ENCODE measurements around the gene ADORA1.

ADORA1 gene

DNA sequence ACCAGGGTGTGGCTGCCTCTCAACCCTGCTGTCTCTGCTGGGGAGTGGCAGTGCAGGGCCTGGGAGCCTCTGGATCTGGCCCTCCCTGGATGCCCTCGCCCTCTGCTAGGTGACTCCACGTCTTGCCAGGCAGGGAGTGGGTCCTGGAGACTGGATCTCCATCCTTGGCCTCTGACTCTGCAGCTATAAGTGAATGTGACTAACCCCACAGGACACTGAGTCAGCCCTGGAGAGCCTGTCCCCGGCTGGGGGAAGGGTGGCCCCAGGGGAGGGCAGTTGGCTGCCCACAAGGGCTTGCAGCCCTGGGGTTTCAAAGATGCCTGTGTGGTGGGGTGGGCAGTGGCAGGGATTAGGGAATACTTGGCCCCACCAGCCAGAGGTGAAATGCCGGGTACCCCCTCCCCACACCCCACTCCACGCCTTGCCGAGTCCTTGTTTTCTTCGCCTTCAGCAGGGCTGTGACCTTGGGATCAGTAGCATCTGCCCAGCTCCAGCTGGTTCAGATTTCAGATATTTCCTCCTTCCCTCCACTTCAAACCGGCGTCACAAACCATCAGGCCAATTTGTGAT is 50.0 kb downstream of the ADORA1 start:
- peak; percentile 36; the same call in 1 of the 2 replicates for TF ChIP-seq POLR2A (IDR thresholded peaks at IDR 0.05; ENCODE audit: low read depth, low read length)
- DNase-seq (ENCODE audit: insufficient read length, low spot score): peak; percentile 91
- FAIRE-seq: no peak

DNA sequence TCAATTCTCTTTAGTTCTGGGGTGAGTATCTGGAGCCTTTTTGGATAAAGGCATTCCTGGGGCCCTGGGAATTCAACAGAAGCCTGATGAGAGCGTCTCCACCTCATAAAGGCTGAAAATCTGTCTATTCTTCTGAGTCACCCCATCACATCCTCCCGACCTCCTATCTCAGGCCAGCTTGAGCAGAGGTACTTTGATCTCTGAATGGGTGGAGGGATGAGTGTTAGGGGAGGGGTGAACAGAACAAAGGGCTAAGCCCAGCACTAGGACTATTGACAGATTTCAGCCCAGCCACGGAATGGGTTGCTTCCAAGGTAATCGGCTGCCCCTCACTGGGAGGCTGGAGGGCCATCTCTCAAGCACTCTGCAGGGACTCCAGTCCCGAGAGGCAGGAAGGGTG is 50.6 kb downstream of the ADORA1 start:
- no peak for TF ChIP-seq POLR2A (IDR thresholded peaks at IDR 0.05; ENCODE audit: low read depth, low read length)
- DNase-seq (ENCODE audit: insufficient read length, low spot score): peak; percentile 53
- FAIRE-seq: no peak

DNA sequence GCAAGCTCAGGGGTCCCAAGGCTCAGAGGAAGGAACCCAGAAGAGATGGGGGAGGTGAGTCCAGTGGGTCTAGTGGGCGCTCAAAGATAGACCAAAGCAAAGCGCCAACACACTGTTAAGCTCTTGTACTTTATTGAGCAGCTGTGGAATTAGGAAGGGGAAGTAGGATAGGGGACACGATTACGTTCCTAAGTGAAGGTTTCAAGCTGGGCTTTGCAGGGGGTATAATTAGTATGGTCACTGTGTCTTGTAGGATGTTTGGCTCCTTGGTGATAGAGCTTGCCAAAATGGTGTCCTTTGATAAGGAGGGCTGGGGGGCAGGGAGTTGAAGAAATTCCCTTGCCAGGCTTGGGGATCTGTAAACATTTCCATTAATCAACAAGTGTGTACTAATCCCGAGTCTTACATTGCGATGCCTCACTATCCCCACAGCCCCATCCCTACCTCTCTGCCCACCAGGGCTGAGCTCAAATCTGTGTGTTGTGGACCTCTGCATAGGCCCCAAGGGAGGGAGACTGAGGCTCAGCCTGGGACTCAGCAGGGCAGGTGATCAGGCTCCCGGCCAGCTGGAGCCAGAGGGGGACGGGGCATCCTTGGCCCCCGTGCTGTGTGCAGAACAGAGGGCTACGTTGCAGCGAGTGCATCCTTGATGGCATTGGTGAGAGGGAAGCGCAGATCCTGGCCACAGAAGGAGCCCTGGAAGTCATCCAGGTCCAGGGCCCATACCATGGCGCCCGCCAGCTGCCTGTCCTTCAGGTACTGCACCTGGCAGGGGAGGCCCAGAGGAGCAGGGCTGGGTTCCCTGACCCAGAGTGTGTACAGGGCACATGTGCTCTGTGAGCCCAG is 51.5 kb downstream of the ADORA1 start:
- no peak for TF ChIP-seq POLR2A (IDR thresholded peaks at IDR 0.05; ENCODE audit: low read depth, low read length)
- DNase-seq (ENCODE audit: insufficient read length, low spot score): no peak
- no peak for FAIRE-seq

DNA sequence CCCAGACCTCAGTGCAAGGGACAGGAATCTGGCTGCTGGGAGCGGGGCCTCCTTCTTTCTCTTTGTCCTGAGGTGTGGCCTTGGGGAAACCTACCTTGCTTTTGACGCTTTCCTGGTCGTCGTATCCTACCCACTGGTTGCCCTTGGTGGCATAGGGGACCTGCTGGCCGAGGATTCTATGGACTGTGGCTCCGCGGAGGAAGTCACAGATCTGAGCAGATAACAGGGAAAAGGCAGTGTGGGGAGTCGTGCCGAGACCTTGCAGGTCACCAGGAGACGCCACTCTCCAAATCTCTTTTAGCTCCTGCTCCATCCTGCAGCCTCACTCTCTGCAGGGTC is 52.1 kb downstream of the ADORA1 start:
- TF ChIP-seq POLR2A (IDR thresholded peaks at IDR 0.05; ENCODE audit: low read depth, low read length): no peak
- FAIRE-seq: no peak
- DNase-seq (ENCODE audit: insufficient read length, low spot score): no peak

DNA sequence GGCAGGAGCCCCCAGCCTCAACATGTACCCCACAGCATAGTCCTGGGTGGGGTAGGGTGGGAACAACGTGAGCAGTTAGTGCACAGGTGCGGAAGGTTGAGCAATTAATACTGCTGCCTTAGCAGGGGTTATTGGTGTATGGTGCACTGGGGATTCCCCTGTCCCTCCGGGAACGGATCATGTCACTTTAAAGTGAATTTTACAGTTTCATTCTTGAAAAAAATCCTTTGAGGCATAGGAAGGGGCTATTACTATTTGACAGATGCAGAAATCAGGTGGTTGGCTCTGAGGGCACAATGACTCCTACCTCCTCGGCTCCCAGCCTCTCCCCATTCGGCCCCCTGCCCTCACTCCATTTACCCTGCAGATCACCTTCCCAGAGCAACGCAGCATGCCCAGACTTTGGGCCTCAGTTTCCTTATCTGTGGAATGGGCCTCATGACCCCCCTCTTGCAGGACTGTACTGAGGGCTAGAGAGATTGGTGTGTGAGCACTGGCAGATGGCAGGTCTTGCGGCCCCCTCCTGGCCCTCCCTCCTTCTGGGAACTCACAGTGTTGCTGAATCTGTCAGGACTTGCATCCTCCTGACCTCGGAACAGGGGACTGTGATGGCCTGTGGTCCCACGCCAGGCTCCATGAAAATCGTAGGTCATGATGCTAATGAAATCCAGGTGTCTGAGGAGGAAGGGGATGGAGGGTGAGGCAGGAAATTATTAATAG is 53.2 kb downstream of the ADORA1 start:
- FAIRE-seq: no peak
- TF ChIP-seq POLR2A (IDR thresholded peaks at IDR 0.05; ENCODE audit: low read depth, low read length): no peak
- no peak for DNase-seq (ENCODE audit: insufficient read length, low spot score)

DNA sequence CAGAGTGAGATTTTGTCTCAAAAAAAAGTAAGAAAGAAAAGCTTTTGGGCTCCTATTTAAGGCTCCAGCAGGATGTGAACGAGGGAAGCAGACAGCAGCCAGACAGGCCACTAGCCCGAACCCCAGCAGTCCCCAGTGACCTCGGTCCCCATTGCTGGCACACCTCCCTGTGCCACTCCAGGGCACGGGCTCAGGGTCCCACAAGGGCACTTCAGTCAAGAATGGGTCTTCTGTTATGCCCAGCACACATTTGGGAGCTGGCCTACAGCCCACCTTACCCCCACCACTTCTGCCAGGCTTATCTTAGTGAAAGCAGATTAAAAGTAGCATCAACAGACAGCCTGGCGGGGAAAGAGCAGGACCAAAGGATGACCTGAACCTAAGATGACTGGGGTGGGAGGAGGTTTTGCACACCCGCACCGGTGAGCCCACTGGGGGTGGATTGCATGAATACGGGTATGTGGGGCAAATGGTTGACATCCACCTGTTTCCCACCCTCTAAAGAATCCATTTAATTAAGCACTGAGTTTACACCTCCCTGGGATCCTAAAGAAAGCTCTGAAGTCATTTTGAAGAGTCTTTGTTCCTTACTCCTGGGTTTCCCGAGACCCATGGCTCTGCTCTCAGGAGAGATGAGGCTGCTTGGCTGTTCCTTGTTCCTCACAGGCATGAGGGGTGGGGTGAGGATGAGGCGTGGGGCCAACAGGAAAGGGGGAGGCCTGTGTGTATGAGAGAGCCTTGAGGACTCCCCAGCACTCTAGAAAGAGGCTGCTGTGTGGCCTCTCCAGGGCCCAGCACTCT is 54.3 kb downstream of the ADORA1 start:
- no peak for TF ChIP-seq POLR2A (IDR thresholded peaks at IDR 0.05; ENCODE audit: low read depth, low read length)
- DNase-seq (ENCODE audit: insufficient read length, low spot score) (no peak), FAIRE-seq (no peak)

DNA sequence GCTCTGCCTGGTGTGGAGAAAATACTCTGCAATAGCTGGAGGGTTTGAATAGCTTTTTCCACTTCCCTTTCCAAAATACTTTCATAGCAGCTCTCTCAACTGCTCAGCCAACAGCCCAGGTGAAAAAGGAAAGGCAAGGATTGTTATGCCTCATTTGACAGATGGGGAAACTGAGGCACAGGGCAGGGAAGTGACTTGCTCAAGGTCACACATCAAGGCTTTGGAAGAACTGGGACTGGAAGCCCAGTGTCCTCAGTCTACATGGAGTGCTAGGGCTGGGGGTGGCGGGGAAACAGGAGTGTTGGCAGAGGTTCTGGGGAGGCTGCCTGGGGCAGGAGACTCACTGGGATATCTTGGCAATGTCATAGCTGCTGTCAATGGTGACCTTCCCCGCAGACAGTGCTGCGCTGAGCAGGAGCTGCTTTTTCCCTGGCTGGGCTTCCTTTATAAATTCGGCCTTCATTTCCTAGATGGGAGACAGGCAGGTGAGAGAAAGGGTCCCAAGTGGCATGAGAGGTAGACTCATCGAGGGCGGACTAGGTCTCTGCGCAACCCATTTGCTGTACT is 54.9 kb downstream of the ADORA1 start:
- no peak for TF ChIP-seq POLR2A (IDR thresholded peaks at IDR 0.05; ENCODE audit: low read depth, low read length)
- FAIRE-seq (no peak), DNase-seq (ENCODE audit: insufficient read length, low spot score) (no peak)

DNA sequence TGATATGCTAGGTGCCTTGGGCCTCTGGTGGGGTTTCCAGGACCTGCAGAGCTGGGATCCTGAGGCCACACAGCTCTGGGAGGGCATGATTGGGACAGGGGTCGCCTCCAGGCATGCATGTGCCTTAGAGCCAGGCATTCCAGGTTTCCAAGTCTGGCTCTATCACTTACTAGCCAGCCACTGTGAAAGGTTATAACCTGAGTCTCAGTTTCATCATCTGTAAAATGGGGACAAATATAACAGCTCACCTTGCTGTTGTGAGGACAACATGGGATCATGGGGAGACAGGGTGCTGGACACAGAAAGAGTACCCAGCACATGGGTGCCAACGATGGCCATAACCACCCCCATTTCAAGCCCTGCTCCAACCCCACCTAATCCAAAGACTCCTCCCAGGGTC is 56.3 kb downstream of the ADORA1 start:
- DNase-seq (ENCODE audit: insufficient read length, low spot score): no peak
- TF ChIP-seq POLR2A (IDR thresholded peaks at IDR 0.05; ENCODE audit: low read depth, low read length): no peak
- no peak for FAIRE-seq

DNA sequence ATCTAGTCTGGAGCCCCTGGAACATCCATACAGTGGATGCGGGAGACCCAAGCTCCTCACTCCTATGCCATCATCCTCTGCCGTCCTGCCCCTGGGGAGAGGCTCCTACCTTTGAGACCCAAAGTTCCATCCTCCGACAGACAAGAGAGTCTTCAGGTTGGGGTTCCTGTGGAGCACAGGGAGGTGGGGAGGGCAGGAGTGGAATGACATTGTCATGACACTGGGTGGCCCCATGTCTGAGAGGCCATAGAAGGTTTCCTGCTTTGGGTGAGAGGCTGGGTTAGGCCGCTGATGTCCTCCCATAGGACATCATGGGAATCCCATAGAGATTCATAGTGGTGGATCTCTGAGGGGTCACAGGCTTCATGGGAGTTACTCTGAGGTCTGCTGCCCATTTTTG is 56.9 kb downstream of the ADORA1 start:
- DNase-seq (ENCODE audit: insufficient read length, low spot score) (no peak), FAIRE-seq (no peak)
- no peak for TF ChIP-seq POLR2A (IDR thresholded peaks at IDR 0.05; ENCODE audit: low read depth, low read length)

DNA sequence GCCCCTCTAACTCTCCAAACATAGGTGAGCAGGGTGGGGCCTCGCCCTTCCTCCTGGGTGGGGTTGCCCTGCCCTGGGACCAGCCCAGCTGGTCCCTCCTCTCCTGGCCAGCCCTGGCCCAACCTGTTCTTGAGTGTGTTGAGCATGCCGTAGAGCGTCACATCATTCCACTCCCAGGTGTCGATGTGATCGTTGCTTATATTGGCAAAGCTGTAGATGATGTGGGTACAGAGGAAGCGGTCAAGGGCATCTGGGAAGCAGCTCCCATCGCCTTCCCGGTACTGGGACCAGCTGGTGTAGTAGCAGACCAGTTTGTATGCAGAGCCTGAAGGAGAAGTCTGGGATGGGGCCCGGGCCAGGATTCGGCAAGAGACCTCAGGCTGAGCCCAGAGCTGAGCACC is 57.5 kb downstream of the ADORA1 start:
- DNase-seq (ENCODE audit: insufficient read length, low spot score): no peak
- no peak for TF ChIP-seq POLR2A (IDR thresholded peaks at IDR 0.05; ENCODE audit: low read depth, low read length)
- no peak for FAIRE-seq

DNA sequence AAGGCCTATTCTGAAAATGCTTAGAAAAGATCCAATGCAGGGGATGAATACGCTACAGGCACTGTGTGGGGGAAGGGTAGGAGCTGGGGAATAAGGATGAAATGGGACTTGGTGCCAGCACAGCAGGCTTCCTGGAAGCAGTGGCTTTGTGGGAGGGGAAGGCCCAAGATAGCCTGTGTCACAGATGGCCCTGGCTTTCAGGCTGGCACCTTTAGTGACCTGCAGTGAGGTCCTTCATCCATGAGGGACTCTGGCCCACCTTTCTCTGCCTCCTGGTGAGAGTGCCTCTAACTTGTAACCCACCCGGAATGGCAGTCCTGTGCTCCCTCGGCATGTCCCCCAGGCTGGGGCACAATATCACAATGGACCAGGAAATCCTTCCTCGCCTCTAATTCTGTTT is 58.1 kb downstream of the ADORA1 start:
- no peak for TF ChIP-seq POLR2A (IDR thresholded peaks at IDR 0.05; ENCODE audit: low read depth, low read length)
- no peak for FAIRE-seq

DNA sequence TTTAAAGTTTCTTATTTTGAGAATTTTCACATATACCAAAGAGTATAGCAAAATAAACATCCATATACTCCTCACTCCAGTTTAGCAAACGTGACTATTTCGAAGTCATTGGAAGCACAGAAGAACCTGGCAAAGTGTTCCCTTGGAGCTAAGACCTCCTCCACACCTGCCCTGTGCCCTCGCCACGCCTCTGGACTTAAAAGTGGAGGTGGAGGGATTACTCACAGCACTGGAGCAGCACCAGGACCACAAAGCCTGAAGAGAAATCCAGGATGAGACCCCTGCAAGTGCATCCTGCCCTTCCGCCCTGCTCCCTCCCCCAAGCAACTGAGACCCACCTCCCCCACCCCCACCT is 58.5 kb downstream of the ADORA1 start:
- TF ChIP-seq POLR2A (IDR thresholded peaks at IDR 0.05; ENCODE audit: low read depth, low read length): no peak
- no peak for FAIRE-seq
- no peak for DNase-seq (ENCODE audit: insufficient read length, low spot score)

More for the DNA sequence above, 58.1 kb downstream of the ADORA1 start:
- DNase-seq (ENCODE audit: insufficient read length, low spot score): no peak

DNA sequence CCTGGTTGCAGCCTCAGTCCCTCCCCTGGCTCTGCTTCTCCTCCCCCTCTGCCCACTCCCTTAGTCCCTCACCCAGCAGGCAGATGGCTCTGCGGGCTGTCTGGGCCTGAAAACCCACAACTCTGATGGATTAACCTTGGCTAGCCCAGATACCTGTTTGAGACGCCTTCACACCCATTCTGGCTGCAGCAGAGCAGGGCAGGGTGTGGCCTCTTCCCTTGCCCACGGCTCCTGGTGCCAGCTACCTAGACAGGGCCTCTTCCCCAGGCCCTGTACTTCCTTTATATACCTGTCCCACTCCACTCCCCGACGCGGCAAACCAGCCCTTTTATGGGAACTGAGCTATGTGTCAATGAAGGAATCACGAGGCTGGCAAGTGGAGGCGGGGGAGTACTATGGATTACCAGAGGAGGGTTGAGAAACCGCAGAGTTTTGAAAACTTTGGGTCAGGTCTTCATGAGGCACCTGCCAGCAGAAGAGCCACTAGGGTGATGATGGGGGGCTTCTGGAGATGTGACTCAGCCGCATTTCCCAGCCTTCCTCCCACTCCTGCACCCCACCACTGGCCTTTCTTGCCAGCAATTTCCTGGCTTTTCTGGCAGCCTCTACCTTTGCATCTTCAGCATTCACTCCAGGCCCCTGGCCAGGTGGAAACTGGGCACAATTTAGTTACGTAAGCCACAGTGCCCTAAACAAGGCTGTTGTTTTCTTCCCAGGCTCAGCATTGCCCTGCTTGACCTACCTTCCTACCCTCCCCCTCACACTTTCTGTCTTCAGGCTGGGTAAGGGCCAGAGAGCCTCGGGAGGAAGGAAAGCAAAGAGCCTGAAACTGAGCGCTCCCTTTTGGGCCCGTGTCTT is 59.1 kb downstream of the ADORA1 start, which contains the start of gene CHI3L1:
CHI3L1 (minus strand) TSS at position 259 of the 858 bp plus-strand sequence; CDS start at position 178, 81 bp downstream.
- FAIRE-seq: no peak
- no peak for TF ChIP-seq POLR2A (IDR thresholded peaks at IDR 0.05; ENCODE audit: low read depth, low read length)
- no peak for DNase-seq (ENCODE audit: insufficient read length, low spot score)
